GM23248 (cell line): Measurements from ENCODE around the gene GPR3. TPM values are rescaled to one million over a fixed set of nuclear protein-coding genes. Genes with fewer than 3 reads are reported as not detected.

ENCODE experiments used
- DNase-seq: peaks from one replicate; pipeline ENCODE4 v3.0.0-alpha.2; 2015
- H2AFZ ChIP-seq: fragments of 200-600 bp; sonication (generic); 2 replicates; pipeline ENCODE4 v1.6.1; 2016; ENCODE audit warnings: antibody characterized with exemption
- H3F3A ChIP-seq: fragments of 200-600 bp; sonication (generic); 2 replicates; pipeline ENCODE4 v1.6.1; 2016; ENCODE audit warnings: mild to moderate bottlenecking, antibody characterized with exemption, mixed run types; ENCODE audit not compliant: insufficient read depth
- H3K27ac ChIP-seq: fragments of 200-600 bp; sonication (generic); 2 replicates; pipeline ENCODE4 v1.5.1; 2016; ENCODE audit warnings: mild to moderate bottlenecking
- H3K27me3 ChIP-seq: fragments of 200-600 bp; sonication (generic); replicated peaks from 2 replicates; pipeline ENCODE4 v1.6.1; 2016; ENCODE audit warnings: mild to moderate bottlenecking; ENCODE audit not compliant: insufficient read depth
- H3K36me3 ChIP-seq: fragments of 200-600 bp; sonication (generic); 2 replicates; pipeline ENCODE4 v1.6.1; 2016; ENCODE audit warnings: low read depth, mild to moderate bottlenecking
- H3K4me1 ChIP-seq: fragments of 200-600 bp; sonication (generic); 2 replicates; pipeline ENCODE4 v1.6.1; 2016; ENCODE audit warnings: mild to moderate bottlenecking; ENCODE audit not compliant: insufficient read depth
- H3K4me2 ChIP-seq: fragments of 200-600 bp; sonication (generic); one replicate; pipeline ENCODE4 v1.6.1; 2016; ENCODE audit warnings: mild to moderate bottlenecking; ENCODE audit not compliant: unreplicated experiment
- H3K4me3 ChIP-seq: fragments of 200-600 bp; sonication (generic); 2 replicates; pipeline ENCODE4 v1.5.1; 2016; ENCODE audit warnings: mild to moderate bottlenecking
- H3K79me2 ChIP-seq: fragments of 200-600 bp; sonication (generic); 2 replicates; pipeline ENCODE4 v1.6.1; 2016; ENCODE audit warnings: mild to moderate bottlenecking; ENCODE audit not compliant: insufficient read depth
- H3K9ac ChIP-seq: fragments of 200-600 bp; sonication (generic); 2 replicates; pipeline ENCODE4 v1.6.1; 2016; ENCODE audit warnings: mild to moderate bottlenecking
- H3K9me2 ChIP-seq: fragments of 200-600 bp; sonication (generic); 2 replicates; pipeline ENCODE4 v1.6.1; 2016; ENCODE audit warnings: mixed run types, mild to moderate bottlenecking, moderate library complexity; ENCODE audit not compliant: insufficient read depth
- H3K9me3 ChIP-seq: fragments of 200-600 bp; sonication (generic); one replicate; pipeline ENCODE4 v1.6.1; 2017; ENCODE audit warnings: low read depth
- H4K20me1 ChIP-seq: fragments of 200-600 bp; sonication (generic); 2 replicates; pipeline ENCODE4 v1.6.0; 2016; ENCODE audit not compliant: insufficient read depth
- EZH2 ChIP-seq: fragments of 200-600 bp; sonication (generic); IDR thresholded peaks from 2 replicates; pipeline ENCODE4 v1.6.1; 2018; ENCODE audit warnings: antibody characterized with exemption, mild to moderate bottlenecking; ENCODE audit not compliant: insufficient read depth, poor library complexity, severe bottlenecking
- EZH2phosphoT487 ChIP-seq: fragments of 200-600 bp; sonication (generic); IDR thresholded peaks from 2 replicates; pipeline ENCODE4 v1.6.1; 2018; ENCODE audit warnings: antibody characterized with exemption, moderate library complexity, mild to moderate bottlenecking, low read depth; ENCODE audit not compliant: insufficient read depth
- WGBS, 2 experiments: methylation state at CpG; one replicate each; pipeline ENCODE4 v1.1.6; 2015 to 2017; ENCODE audit warnings: low lambda C conversion rate in 2 of 2, low coverage in 1 of 2; ENCODE audit errors: missing lambda C conversion rate in 2 of 2; 5-methylcytosine and 5-hydroxymethylcytosine counted together
- in situ Hi-C: fragments of 300-500 bp; cut with MboI; formaldehyde crosslinking; loops from 2 replicates; pipeline ENCODE4 v1.15.0; 2020
- polyA plus RNA-seq: library from polyadenylated mRNA; unstranded; fragments of >200 nt; fragmentation: Nextera tagmentation; extraction: Ambion mirVana; gene quantifications from 2 replicates; pipeline ENCODE4 v1.2.1, GENCODE V29; 2016
- total RNA-seq: library from RNA; depleted of rRNA; stranded (reverse); fragments of >200 nt; shearing (Covaris generic); gene quantifications from 2 replicates; pipeline ENCODE4 v1.2.3, GENCODE V29; 2014

Gene GPR3
- total and polyA plus RNA-seq, 2 experiments from 2014 or later: 0.32 to 1.8 TPM

DNA sequence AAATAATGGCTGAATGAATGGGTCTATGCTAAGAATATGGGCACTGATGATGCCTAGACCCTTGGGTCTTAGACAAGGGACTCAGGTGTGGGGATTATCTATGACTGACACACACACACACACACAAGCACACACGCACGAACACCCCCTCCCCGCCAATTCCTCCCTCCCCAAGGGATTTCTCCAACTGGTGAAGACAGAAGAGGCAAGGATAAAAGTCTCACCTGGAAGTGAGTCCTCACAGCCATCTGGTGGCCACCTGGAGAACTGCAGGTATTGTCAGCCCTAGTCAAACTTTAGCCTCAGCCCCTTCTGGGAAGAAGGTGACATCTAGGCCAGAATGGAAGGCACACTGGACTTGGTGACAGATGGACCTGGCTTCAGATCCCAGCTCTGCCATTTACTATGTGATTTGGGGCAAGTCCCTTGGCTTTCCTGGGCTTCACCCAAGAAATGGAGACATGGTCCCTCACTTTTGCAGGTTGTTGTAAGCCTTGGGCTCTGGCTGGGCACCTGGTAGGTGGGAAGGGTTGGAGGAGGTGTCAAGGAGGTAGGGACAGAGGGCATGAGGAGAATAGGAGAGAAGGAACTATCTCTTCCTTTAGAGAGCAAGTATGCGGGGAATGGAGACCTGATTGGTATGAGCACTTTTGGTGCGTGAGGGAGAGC lies 4.0 kb upstream of the GPR3 start:
- Histone ChIP-seq H3F3A (no peaks in the 10 kb centered on the region; the same call in 1 of the 2 replicates), H3K4me3 (no peak overlapping the region), H3K36me3 (no peaks in the 10 kb centered on the region), H4K20me1 (no peaks in the 10 kb centered on the region), H3K27me3 (no peaks in the 10 kb centered on the region), H3K9ac (no peak overlapping the region), H3K4me2 (no peak overlapping the region), H2AFZ (no peak overlapping the region), H3K9me3 (no peaks in the 10 kb centered on the region), H3K27ac (no peak overlapping the region), H3K9me2 (no peaks in the 10 kb centered on the region), H3K79me2 (no peaks in the 10 kb centered on the region), H3K4me1 (peaks cover 6% of the 10 kb centered on the region; the same call in 1 of the 2 replicates)
- peak; percentile 39 for DNase-seq
- WGBS, 2 experiments: 48 to 63% methylated on average over 4 to 5 of the region's 5 CpGs
- in situ Hi-C loops: no loop called here
- TF ChIP-seq EZH2: no peak
- TF ChIP-seq EZH2phosphoT487: no peak

DNA sequence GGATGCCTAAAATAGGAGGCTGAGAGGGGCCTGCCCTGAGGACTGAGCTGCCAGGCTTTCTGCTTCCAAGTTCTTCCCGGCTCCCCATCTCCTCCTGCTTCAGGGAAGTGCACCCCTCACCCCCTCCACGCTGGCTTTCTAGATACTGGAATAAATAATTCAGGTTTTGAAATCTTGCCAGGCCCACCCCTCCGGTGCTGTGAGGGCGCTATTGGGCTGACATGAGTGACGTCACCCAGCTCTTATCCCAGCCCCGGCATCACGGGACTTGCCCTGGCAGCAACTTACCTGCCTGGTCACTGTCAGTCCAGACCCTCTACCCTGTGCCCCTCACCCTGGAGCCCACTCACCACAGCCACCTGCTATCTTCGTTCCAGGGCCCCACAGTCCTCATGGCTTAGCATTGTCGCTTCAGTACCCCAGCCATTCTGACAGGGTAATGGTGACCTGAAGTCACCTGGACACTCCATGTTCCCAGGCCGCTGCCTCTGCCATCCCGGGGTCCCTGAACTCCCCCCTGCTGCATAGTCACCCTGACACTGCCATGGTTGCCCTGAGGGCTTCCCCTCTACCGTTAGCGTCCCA lies 819 bp upstream of the GPR3 start:
- Histone ChIP-seq H3K36me3 (no peaks in the 10 kb centered on the region), H3K4me2 (peak overlapping the region; percentile 79), H3K4me1 (peaks cover 12% of the 10 kb centered on the region), H3K27ac (no peak overlapping the region), H3K9me3 (no peaks in the 10 kb centered on the region), H3K9me2 (no peaks in the 10 kb centered on the region), H3K27me3 (no peaks in the 10 kb centered on the region), H3K79me2 (no peaks in the 10 kb centered on the region), H3K4me3 (peak overlapping the region; percentile 90), H2AFZ (peak overlapping the region; percentile 81), H3K9ac (peak overlapping the region; percentile 84), H3F3A (peaks cover 6% of the 10 kb centered on the region; the same call in 1 of the 2 replicates), H4K20me1 (no peaks in the 10 kb centered on the region)
- 2% methylated on average over 13 of the region's 13 CpGs for WGBS, 2 experiments
- TF ChIP-seq EZH2 (no peak), EZH2phosphoT487 (no peak)
- in situ Hi-C loops: loop anchor here (5.0 kb wide), 2 partner anchors 89 to 289 kb away; no protein-coding TSS in a partner anchor
- peak; percentile 78 for DNase-seq

DNA sequence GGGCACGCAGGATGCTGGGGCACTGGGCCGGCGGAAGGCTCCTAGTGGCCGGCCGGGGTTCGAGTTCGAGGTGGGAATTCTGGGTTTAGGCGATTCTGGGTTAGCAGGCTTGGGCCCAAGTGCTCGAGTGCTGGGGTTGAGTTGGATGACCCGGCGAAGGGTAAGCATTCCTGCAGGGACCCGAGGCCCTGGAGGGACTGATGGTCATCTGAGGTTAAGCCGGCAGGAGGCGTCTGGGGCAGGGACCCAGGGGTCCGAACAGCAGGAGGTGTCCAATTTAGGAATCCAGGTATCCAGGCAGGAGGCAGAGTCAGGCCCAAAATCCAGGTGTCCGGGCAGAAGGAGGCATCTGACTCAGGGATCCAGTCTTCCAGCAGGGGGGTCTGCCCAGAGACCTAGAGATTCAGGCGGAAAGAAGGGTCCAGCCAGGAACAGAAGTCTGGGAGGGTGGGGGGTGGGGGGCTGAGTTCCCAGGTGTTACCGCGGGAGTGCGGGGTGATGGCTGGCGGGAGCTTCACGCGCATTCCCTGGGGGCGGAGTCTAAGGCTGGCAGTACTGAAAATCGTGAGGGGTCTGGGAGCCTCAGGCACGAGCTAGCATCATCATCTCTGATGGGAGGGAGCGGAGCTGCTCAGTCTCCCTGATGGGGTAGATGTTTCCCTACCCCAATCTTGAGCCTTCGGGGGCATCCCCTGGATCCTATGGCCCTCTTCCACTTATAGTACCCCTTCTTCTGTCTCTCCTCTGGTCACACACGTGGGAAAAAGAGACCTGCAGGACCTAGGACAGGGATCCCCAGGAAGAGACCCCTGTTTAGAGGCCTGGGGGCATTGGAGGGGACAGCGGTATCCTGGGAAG lies 585 bp downstream of the GPR3 start:
- Histone ChIP-seq H2AFZ (peak overlapping the region; percentile 78), H3K27ac (no peak overlapping the region), H3K4me3 (peak overlapping the region; percentile 90), H3F3A (peaks cover 6% of the 10 kb centered on the region; the same call in 1 of the 2 replicates), H3K27me3 (no peaks in the 10 kb centered on the region), H3K9me3 (no peaks in the 10 kb centered on the region), H3K79me2 (no peaks in the 10 kb centered on the region), H3K9me2 (no peaks in the 10 kb centered on the region), H3K36me3 (no peaks in the 10 kb centered on the region), H3K4me1 (peaks cover 12% of the 10 kb centered on the region), H4K20me1 (no peaks in the 10 kb centered on the region), H3K4me2 (peak overlapping the region; percentile 79), H3K9ac (peak overlapping the region; percentile 84)
- 31 to 32% methylated on average over 26 to 30 of the region's 30 CpGs for WGBS, 2 experiments
- no peak for DNase-seq
- TF ChIP-seq EZH2: no peak
- TF ChIP-seq EZH2phosphoT487: no peak
- in situ Hi-C loops: loop anchor here (5.0 kb wide), 2 partner anchors 91 to 291 kb away; no protein-coding TSS in a partner anchor

DNA sequence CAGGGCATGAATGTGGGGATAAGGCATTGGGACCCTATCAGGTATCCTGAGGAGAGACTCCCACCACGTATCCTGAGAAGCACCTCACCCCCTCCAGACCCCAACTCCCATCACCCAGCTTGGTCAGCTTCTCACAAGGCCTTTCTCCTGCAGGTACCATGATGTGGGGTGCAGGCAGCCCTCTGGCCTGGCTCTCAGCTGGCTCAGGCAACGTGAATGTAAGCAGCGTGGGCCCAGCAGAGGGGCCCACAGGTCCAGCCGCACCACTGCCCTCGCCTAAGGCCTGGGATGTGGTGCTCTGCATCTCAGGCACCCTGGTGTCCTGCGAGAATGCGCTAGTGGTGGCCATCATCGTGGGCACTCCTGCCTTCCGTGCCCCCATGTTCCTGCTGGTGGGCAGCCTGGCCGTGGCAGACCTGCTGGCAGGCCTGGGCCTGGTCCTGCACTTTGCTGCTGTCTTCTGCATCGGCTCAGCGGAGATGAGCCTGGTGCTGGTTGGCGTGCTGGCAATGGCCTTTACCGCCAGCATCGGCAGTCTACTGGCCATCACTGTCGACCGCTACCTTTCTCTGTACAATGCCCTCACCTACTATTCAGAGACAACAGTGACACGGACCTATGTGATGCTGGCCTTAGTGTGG lies 1.3 kb downstream of the GPR3 start:
- Histone ChIP-seq H3K36me3 (no peaks in the 10 kb centered on the region), H3K27me3 (no peaks in the 10 kb centered on the region), H4K20me1 (no peaks in the 10 kb centered on the region), H3K4me3 (no peak overlapping the region), H3K9me2 (no peaks in the 10 kb centered on the region), H3F3A (peaks cover 6% of the 10 kb centered on the region; the same call in 1 of the 2 replicates), H3K9me3 (no peaks in the 10 kb centered on the region), H3K9ac (no peak overlapping the region), H3K27ac (no peak overlapping the region), H2AFZ (no peak overlapping the region), H3K4me1 (peaks cover 12% of the 10 kb centered on the region), H3K79me2 (no peaks in the 10 kb centered on the region), H3K4me2 (no peak overlapping the region)
- WGBS, 2 experiments: 93 to 96% methylated on average over 18 of the region's 18 CpGs
- DNase-seq: no peak
- no peak for TF ChIP-seq EZH2
- TF ChIP-seq EZH2phosphoT487: no peak
- in situ Hi-C loops: loop anchor here (5.0 kb wide), 2 partner anchors 91 to 291 kb away; no protein-coding TSS in a partner anchor
